WERI-Rb-1 (cell line): Measurements from ENCODE around the gene GRID1.

Experiments
- DNase-seq: peaks from one replicate; pipeline ENCODE4 v3.0.0-alpha.2; 2020
- H3K27ac ChIP-seq: fragments of 250-450 bp; sonication (Bioruptor Pico); 2 replicates; pipeline ENCODE4 v1.5.1; 2020; ENCODE audit warnings: mild to moderate bottlenecking, moderate library complexity
- H3K27me3 ChIP-seq: fragments of 250-450 bp; sonication (Bioruptor Pico); 2 replicates; pipeline ENCODE4 v1.5.1; 2021; ENCODE audit warnings: mild to moderate bottlenecking, low read depth, moderate library complexity; ENCODE audit not compliant: insufficient read depth, severe bottlenecking
- H3K36me3 ChIP-seq: fragments of 250-450 bp; sonication (Bioruptor Pico); 2 replicates; pipeline ENCODE4 v1.5.1; 2020; ENCODE audit warnings: mild to moderate bottlenecking, moderate library complexity
- H3K4me3 ChIP-seq: 2 replicates; pipeline ENCODE4 v1.5.1; 2011; ENCODE audit warnings: low read depth, mild to moderate bottlenecking, control low read depth, low read length
- H3K9me3 ChIP-seq: fragments of 250-450 bp; sonication (Bioruptor Pico); 2 replicates; pipeline ENCODE4 v1.5.1; 2021; ENCODE audit warnings: mild to moderate bottlenecking, moderate library complexity; ENCODE audit not compliant: severe bottlenecking
- CTCF ChIP-seq: IDR thresholded peaks from 2 replicates; pipeline ENCODE4 v1.5.1; 2011; ENCODE audit warnings: low read depth, mild to moderate bottlenecking, control low read depth, inconsistent platforms, low read length

GRID1 gene

GRCh38 chr10:85787393-85787792, 579.2 kb downstream of the GRID1 start:
- H3K27ac ChIP-seq: no peak overlapping the region

GRCh38 chr10:85786401-85786899, 580.1 kb downstream of the GRID1 start:
- H3K4me3 ChIP-seq: peak overlapping the region; percentile 25
- peak; percentile 87 for DNase-seq

More at GRCh38 chr10:85787393-85787792, 579.2 kb downstream of the GRID1 start:
- no peaks in the 10 kb centered on the region for H3K36me3 ChIP-seq
- H3K27me3 ChIP-seq: no peaks in the 10 kb centered on the region
- no peaks in the 10 kb centered on the region for H3K9me3 ChIP-seq
- H3K4me3 ChIP-seq: no peak overlapping the region
- no peak for TF ChIP-seq CTCF
- no peak for DNase-seq

DNA sequence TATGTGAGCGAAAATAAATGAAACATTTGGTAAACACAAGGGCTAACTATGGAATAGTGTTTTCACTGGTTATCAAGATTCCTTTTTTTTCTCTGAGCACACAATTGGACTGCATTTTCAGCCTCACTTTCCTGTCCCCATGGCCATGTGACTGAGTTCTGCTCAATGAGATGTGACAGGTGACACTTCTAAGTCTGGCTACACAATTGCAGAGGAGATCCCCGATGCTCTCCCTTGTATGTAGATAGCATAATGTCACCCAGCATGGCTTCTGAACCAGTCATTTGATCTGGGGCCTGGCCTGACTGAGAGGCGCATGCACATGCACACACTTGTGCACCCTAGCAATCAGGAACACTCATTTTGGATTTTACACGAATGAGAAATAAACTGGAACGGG, 581.8 kb downstream of the GRID1 start:
- no peak overlapping the region for H3K27ac ChIP-seq
- no peak overlapping the region for H3K4me3 ChIP-seq
- no peak for DNase-seq
- no peak for TF ChIP-seq CTCF
- no peaks in the 10 kb centered on the region for H3K27me3 ChIP-seq
- H3K9me3 ChIP-seq: no peaks in the 10 kb centered on the region
- no peaks in the 10 kb centered on the region for H3K36me3 ChIP-seq

More at GRCh38 chr10:85786401-85786899, 580.1 kb downstream of the GRID1 start:
- H3K27me3 ChIP-seq: no peaks in the 10 kb centered on the region
- no peaks in the 10 kb centered on the region for H3K36me3 ChIP-seq
- no peak overlapping the region for H3K27ac ChIP-seq
- no peaks in the 10 kb centered on the region for H3K9me3 ChIP-seq
- TF ChIP-seq CTCF: peak; percentile 92

GRCh38 chr10:85781404-85781803, 585.2 kb downstream of the GRID1 start:
- no peak for DNase-seq
- no peak for TF ChIP-seq CTCF
- Histone ChIP-seq H3K4me3 (no peak overlapping the region), H3K27me3 (no peaks in the 10 kb centered on the region), H3K27ac (no peak overlapping the region), H3K9me3 (no peaks in the 10 kb centered on the region), H3K36me3 (no peaks in the 10 kb centered on the region)

GRCh38 chr10:85778074-85778473, 588.5 kb downstream of the GRID1 start:
- H3K4me3 ChIP-seq: no peak overlapping the region
- H3K27ac ChIP-seq: no peak overlapping the region
- no peak for TF ChIP-seq CTCF
- H3K36me3 ChIP-seq: no peaks in the 10 kb centered on the region
- no peak for DNase-seq
- H3K27me3 ChIP-seq: no peaks in the 10 kb centered on the region
- H3K9me3 ChIP-seq: no peaks in the 10 kb centered on the region

DNA sequence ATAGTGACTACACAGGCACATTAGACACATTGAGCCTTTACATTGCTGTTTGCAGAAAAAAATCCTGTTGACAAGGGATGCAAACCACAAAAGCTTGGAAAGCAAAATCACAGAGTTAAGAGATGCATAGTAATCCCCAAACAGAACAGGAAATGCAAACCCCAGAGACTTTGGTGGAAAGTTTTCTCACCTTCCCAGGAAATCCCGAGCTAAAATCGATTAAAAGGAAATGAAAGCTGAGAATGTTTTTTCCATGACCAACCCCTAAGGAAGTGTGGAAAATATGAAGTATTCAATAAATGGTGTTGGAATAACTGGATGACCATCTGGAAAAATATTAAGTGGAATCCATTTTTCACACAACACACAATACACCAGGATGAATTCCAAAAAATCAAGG, 598.7 kb downstream of the GRID1 start:
- no peak overlapping the region for H3K4me3 ChIP-seq
- peaks cover 9% of the 10 kb centered on the region for H3K9me3 ChIP-seq
- no peak for DNase-seq
- TF ChIP-seq CTCF: no peak
- no peak overlapping the region for H3K27ac ChIP-seq
- H3K36me3 ChIP-seq: no peaks in the 10 kb centered on the region
- H3K27me3 ChIP-seq: no peaks in the 10 kb centered on the region
